AG10803 (cell line): Measurements from ENCODE around the gene ANTXRL.
"Not testable (repeated sequence)": the region's sequence is repeated elsewhere in the genome, so short reads cannot be mapped to it uniquely, and the experiment has no call there.

Experiments used
- DNase-seq: peaks from one replicate; pipeline ENCODE4 v3.0.0; 2010; ENCODE audit warnings: low read depth
- H3K4me3 ChIP-seq: 2 replicates; pipeline ENCODE4 v1.5.1; 2011; ENCODE audit warnings: mild to moderate bottlenecking, low read length, control low read depth
- TF ChIP-seq, protein P1 (sequence below): conservative IDR thresholded peaks from 2 replicates; pipeline ENCODE4 v1.5.1; 2011; ENCODE audit warnings: mild to moderate bottlenecking, low read length, control low read depth, inconsistent platforms

Gene ANTXRL

DNA sequence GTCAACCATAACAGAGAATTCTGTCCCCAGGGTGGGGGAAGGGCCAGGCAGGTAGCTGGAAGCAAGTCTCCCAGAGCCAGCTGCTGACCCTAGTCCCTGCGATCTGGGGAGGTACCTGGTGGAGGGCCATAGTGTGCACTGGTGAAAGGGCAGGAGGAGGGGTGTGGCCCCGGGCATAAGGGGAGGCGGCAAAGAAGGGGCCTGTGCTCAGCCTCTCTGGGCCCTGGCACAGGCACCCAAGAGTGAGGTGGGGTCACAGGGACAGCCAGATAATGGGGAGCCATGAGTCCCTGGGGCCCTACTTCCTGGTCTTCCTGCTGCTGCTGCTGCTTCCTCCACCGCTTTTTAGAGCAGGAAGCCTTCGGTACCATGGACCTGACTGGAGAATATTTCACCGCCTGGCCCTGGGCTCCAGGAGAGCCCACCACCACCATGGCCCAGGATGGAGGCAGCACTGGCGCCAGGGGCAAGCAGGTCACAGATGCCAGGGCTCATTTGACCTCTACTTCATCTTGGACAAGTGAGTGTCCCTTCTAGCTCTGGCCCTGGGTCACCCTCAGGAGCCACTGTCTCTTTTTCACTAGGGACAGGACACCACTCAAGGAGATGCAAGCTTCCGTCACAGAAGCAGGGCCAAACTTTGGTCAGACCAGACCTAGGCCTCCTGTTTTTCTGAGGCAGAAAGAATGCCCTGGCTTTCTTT, at the start of gene ANTXRL:
ANTXRL (plus strand) TSS at position 7 of the 703 bp plus-strand sequence; CDS start at position 273, 266 bp downstream.
- TF ChIP-seq, protein P1, sequence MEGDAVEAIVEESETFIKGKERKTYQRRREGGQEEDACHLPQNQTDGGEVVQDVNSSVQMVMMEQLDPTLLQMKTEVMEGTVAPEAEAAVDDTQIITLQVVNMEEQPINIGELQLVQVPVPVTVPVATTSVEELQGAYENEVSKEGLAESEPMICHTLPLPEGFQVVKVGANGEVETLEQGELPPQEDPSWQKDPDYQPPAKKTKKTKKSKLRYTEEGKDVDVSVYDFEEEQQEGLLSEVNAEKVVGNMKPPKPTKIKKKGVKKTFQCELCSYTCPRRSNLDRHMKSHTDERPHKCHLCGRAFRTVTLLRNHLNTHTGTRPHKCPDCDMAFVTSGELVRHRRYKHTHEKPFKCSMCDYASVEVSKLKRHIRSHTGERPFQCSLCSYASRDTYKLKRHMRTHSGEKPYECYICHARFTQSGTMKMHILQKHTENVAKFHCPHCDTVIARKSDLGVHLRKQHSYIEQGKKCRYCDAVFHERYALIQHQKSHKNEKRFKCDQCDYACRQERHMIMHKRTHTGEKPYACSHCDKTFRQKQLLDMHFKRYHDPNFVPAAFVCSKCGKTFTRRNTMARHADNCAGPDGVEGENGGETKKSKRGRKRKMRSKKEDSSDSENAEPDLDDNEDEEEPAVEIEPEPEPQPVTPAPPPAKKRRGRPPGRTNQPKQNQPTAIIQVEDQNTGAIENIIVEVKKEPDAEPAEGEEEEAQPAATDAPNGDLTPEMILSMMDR: no peak
- DNase-seq: no peak
- no peak within 1 kb of the TSS for H3K4me3 ChIP-seq

DNA sequence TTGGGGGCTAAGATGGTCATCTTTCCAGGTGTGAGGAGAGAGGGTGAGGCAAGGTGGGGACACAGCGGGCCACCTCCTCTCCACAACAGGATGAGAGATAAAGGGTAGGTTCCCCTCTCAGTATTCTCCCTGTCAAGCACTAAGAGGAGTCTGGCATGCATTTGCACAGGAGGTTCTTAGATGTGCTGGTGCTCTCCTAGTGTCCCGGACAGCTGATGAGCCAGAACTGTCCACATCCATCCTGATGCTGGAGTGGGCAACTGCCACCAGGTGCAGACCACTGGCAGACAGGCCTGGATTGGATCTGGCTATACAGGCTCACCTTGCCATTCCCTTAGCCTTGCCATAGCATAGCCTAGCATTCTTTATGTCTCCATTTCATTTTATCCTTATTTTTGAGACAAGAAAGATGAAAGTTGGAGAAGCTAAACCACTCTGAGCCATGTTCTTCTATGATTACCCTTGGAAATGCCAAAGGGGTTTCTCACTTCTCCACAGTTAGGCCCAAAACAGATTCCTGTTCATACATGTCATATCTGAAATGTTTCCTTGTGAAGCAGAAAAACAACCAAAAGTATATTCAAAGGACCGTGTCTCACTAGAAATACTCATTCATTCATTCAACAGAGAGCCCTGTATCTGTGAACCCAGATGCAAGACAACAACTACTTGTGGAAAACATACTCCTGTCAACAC, 48.8 kb upstream of the ANTXRL start:
- TF ChIP-seq, protein P1: no peak
- H3K4me3 ChIP-seq: no peak overlapping the region
- DNase-seq: peak; percentile 38

DNA sequence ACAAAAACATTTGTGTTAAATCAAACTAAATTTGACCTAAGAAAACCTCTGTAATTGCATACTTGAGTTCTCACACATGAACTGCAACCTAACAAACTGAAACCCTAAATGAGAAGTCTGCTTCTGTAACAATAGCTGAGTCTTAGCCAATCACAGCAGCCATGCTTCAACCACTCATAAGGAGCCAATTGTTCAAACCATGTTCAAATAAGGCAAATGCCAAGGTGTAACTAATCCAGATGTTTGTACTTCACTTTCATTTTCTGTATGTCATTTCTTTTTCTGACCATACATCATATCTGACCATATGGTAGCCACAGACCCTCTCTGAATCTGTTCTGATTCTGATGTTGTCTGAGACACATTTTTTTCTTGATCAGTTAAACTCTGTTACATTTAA, 47.5 kb upstream of the ANTXRL start:
- DNase-seq: peak; percentile 56
- H3K4me3 ChIP-seq: no peak overlapping the region
- TF ChIP-seq, protein P1: no peak

DNA sequence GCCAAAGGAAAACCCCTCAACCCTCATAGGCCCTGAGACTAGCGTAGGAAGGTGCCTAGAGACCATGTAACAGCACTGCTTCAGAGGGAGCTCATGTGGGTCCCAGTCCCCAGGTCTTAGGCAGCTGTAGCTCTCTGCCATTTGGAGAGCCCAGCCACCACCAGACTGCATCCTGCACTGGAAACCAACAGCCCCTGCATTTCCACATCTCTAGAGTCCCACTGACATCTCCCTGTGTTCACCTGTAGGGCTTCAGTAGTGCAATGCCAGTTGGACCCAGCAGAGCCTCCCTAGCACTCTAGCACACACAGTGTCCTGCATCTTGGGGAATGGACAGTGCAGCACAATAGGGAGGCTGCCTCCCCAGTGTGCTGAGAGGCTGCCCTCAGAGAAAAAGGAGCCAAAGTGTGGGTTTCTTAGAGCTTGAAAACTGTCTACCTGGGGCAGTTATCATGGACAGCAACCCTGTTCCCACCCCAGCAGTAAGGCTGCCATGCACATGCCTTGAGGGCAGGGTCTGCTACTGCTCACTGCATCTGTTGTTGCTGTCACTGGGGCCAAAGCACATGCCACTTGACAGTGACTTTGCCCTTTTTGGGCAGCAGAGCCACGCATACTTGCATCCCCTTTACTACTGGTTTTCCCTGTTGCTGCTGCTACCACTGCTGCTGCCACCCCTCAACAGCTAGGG, 46.7 kb upstream of the ANTXRL start:
- no peak for DNase-seq
- TF ChIP-seq, protein P1: no peak
- no peak overlapping the region for H3K4me3 ChIP-seq

DNA sequence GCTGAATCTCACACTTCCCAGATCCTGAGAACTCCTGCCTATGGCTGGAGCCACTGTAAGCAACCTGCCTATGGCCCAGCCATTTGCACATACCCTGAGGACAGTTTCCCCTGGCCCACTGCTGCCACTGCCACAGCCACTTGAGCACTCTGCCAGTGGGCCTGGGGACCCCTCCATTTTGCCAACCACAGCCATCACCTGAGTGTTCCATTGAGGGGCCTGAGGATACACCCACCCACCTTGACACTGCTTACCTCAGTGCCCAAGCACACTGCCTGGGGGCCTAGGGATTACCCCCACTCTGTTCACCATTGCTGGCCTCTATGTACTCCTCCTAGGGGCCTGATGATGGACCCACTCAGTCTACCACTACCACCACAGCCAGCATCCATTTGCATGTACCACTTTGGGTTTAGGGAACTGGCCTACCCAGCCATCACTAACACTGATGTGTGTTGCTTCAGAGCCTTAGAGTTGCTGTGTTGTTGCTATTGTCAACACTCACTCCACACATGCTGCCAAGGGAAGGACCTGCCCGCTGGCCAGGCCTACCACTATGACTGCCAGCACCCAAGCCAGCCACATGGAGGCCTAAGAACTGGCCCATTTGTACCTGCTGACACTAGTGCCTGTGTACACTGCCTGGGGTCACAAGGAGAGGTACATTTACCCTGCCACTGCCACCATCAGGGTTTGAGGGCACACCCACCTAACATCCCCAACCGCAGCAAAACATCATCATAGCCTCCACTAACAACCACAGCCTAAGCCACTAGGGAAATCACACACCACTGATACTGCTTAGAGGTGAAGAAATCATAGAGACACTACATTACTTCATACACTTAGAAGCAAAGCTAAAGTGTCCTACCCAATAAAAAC, 45.9 kb upstream of the ANTXRL start:
- no peak for DNase-seq
- no peak overlapping the region for H3K4me3 ChIP-seq
- TF ChIP-seq, protein P1: no peak

DNA sequence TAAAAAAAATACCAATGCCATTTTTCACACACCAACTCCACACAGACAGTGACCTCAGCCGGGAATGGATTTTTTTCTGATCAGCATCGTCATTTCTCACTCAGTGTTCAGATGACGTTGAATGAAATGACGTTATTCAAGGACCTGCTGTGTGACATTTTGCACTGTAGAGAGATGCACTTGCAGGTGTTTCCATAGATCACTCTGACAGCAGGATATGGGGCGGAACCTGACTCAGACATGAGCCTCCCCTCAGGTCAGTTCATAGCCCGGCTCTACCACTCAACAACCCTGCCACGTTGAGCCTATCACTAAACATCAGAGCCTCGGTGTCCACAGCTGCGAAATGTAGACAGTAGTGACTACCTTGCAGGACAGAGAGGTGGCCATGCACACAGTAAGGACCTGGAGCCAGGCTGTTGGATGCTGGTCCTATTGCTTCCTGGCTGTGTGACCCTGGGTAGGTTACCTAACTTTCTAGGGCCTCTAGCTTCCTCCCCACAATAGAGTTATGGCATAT, 41.4 kb upstream of the ANTXRL start:
- TF ChIP-seq, protein P1: no peak
- no peak for DNase-seq
- H3K4me3 ChIP-seq: no peak overlapping the region

DNA sequence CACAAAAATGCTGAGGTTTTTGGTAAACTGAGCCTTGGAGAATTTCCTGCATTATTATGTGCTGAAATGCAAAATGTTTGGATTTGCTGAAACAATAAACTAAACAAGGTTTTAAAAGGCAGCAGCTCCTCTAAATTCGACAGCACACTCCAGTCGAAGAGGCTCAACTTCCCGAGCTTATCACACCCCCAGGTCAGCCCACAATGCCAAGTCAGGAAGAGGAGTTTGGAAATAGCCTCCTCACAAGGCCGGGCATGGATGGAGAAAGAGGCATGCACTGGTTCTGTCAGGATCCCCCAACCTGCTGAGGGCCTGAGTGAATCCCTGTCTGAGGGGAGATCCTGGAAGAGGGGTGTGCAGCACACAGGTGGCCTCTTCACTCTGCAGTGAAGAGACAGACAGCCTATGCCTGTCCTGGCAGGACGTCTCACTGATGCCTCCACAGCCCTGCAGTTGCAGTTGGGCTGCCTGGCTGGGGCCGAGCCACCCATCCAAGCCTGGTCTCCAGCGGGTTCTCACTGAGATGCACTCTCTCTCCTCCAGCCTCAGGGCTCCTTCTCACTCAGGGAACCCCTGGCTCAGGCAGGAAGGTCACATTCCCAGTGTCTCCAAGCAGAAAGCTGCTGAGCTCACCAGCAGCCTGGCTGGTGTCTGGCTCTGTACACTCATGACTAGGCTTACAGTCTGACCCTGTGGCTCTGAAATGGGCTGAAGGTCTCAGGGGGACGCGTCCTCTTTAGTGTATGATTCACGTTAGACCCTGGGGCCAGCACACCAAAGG, 40.2 kb upstream of the ANTXRL start:
- DNase-seq, H3K4me3 ChIP-seq: not testable (repeated sequence)
